B cell (primary cell): ENCODE measurements around the gene SLC16A9.

Experiments used
- CTCF ChIP-seq: fragments of 200-600 bp; IDR thresholded peaks from one replicate; pipeline ENCODE4 v1.8.0; 2022; ENCODE audit warnings: antibody characterized with exemption, mild to moderate bottlenecking
- EZH2 ChIP-seq: IDR thresholded peaks from 2 replicates; pipeline ENCODE4 v1.6.1; 2012; ENCODE audit warnings: borderline replicate concordance, low read depth, mild to moderate bottlenecking, moderate library complexity, low read length; ENCODE audit not compliant: insufficient read depth, poor library complexity, severe bottlenecking

- TF ChIP-seq EZH2 (no peak), CTCF (no peak)
Observed at GRCh38 chr10:59674215-59674836, 35.3 kb downstream of the SLC16A9 start.
